WTC11 (cell line): ENCODE data around the gene FN3K. TPM values are rescaled to one million over a fixed set of nuclear protein-coding genes. Genes with fewer than 3 reads are reported as not detected.
A peak's percentile ranks its signal among the peaks of the same experiment; 100 is the strongest.

Source experiments
- ATAC-seq: fragments of 200-7000 bp; cut with Tn5 transposase; 2 replicates; pipeline ENCODE4 v1.10.0; 2021; ENCODE audit warnings: mild to moderate bottlenecking, moderate library complexity
- CTCF ChIA-PET: fragments of 300-600 bp; sonication (Branson Sonifier 250); formaldehyde crosslinking; loops from one replicate; lab custom pipeline; 2021; ENCODE audit warnings: antibody characterized with exemption; lab: Charles Lee
- POLR2A ChIA-PET: fragments of 350-600 bp; sonication (Branson Sonifier 250); formaldehyde crosslinking; loops from one replicate; lab custom pipeline; 2021; ENCODE audit warnings: antibody characterized with exemption; lab: Charles Lee
- DNase-seq: peaks from one replicate; pipeline ENCODE4 v3.0.0; 2021; ENCODE audit warnings: low spot score
- H3K27ac Mint-ChIP-seq: 2 replicates; pipeline ENCODE4 v1.8.0; 2021; ENCODE audit warnings: mixed read lengths
- H3K27me3 Mint-ChIP-seq: 2 replicates; pipeline ENCODE4 v1.8.0; 2021; ENCODE audit warnings: low read depth, mild to moderate bottlenecking, moderate library complexity, mixed read lengths
- H3K36me3 Mint-ChIP-seq: 2 replicates; pipeline ENCODE4 v1.8.0; 2021; ENCODE audit warnings: mixed read lengths
- H3K4me1 Mint-ChIP-seq: 2 replicates; pipeline ENCODE4 v1.8.0; 2022; ENCODE audit warnings: mixed read lengths
- H3K4me3 Mint-ChIP-seq: 2 replicates; pipeline ENCODE4 v1.8.0; 2021; ENCODE audit warnings: mild to moderate bottlenecking, moderate library complexity, mixed read lengths
- H3K9me3 Mint-ChIP-seq: 2 replicates; pipeline ENCODE4 v1.8.0; 2021; ENCODE audit warnings: mixed read lengths
- ATF1 ChIP-seq: sonication (generic); formaldehyde crosslinking; IDR thresholded peaks from 2 replicates; pipeline ENCODE4 v1.8.1; 2023; ENCODE audit warnings: mild to moderate bottlenecking, moderate library complexity, missing genetic modification reagents
- CREM ChIP-seq: sonication (generic); formaldehyde crosslinking; IDR thresholded peaks from 2 replicates; pipeline ENCODE4 v1.8.1; 2022; ENCODE audit warnings: mild to moderate bottlenecking, missing genetic modification reagents, moderate library complexity
- IRF2 ChIP-seq: sonication (generic); formaldehyde crosslinking; IDR thresholded peaks from 2 replicates; pipeline ENCODE4 v1.8.0; 2022; ENCODE audit warnings: low read depth, missing genetic modification reagents, borderline replicate concordance
- MYBL2 ChIP-seq: sonication (generic); formaldehyde crosslinking; IDR thresholded peaks from 2 replicates; pipeline ENCODE4 v1.8.1; 2023; ENCODE audit warnings: mild to moderate bottlenecking, moderate library complexity, missing genetic modification reagents
- NR3C1 ChIP-seq: sonication (generic); formaldehyde crosslinking; conservative IDR thresholded peaks from 2 replicates; pipeline ENCODE4 v1.8.1; 2023; ENCODE audit warnings: low read depth, mild to moderate bottlenecking, missing genetic modification reagents
- PRDM15 ChIP-seq: sonication (generic); formaldehyde crosslinking; IDR thresholded peaks from 2 replicates; pipeline ENCODE4 v1.8.0; 2022; ENCODE audit warnings: missing genetic modification reagents
- PREB ChIP-seq: sonication (generic); formaldehyde crosslinking; IDR thresholded peaks from 2 replicates; pipeline ENCODE4 v1.8.1; 2022; ENCODE audit warnings: mild to moderate bottlenecking, missing genetic modification reagents, moderate library complexity, borderline replicate concordance
- SP1 ChIP-seq: sonication (generic); formaldehyde crosslinking; conservative IDR thresholded peaks from 2 replicates; pipeline ENCODE4 v1.8.1; 2022; ENCODE audit warnings: missing genetic modification reagents
- ZMAT4 ChIP-seq: fragments of 250-450 bp; sonication (Bioruptor Pico); IDR thresholded peaks from 2 replicates; pipeline ENCODE4 v1.9.0; 2021; ENCODE audit warnings: mild to moderate bottlenecking
- ZNF281 ChIP-seq: sonication (generic); formaldehyde crosslinking; IDR thresholded peaks from 2 replicates; pipeline ENCODE4 v1.8.0; 2023; ENCODE audit warnings: mild to moderate bottlenecking, missing genetic modification reagents
- ZNF317 ChIP-seq: sonication (generic); formaldehyde crosslinking; IDR thresholded peaks from 2 replicates; pipeline ENCODE4 v1.8.1; 2023; ENCODE audit warnings: low read depth, mild to moderate bottlenecking, moderate library complexity, missing genetic modification reagents, borderline replicate concordance
- ZNF425 ChIP-seq: fragments of 250-450 bp; sonication (Bioruptor Pico); conservative IDR thresholded peaks from 2 replicates; pipeline ENCODE4 v1.9.0; 2021; ENCODE audit warnings: mild to moderate bottlenecking
- ZNF532 ChIP-seq: fragments of 250-450 bp; sonication (Bioruptor Pico); IDR thresholded peaks from 2 replicates; pipeline ENCODE4 v1.9.0; 2021; ENCODE audit warnings: mild to moderate bottlenecking, borderline replicate concordance
- ZNF671 ChIP-seq: fragments of 250-450 bp; sonication (Bioruptor Pico); IDR thresholded peaks from 2 replicates; pipeline ENCODE4 v1.8.0; 2021; ENCODE audit warnings: mild to moderate bottlenecking
- total RNA-seq: library from RNA; stranded (reverse); gene quantifications from 3 replicates; pipeline ENCODE4 v1.2.3, GENCODE V29; 2021

The FN3K gene
- total RNA-seq, 1 experiment from 2014 or later: 19.3 TPM

GRCh38 chr17:82779541-82779940 lies 44.1 kb downstream of the FN3K start (continued):
- TF ChIP-seq PREB (CRISPR knock-in tag) (no peak), PRDM15 (CRISPR knock-in tag) (no peak), CREM (CRISPR knock-in tag) (no peak), ZNF281 (no peak), ZNF671 (CRISPR knock-in tag) (no peak), ZNF532 (CRISPR knock-in tag) (no peak), NR3C1 (CRISPR knock-in tag) (no peak), IRF2 (no peak), ZMAT4 (no peak)

- Mint-ChIP-seq H3K4me1 (peaks cover 5% of the 10 kb centered on the region), H3K27ac (peak overlapping the region; percentile 88), H3K9me3 (no peaks in the 10 kb centered on the region), H3K4me3 (no peak overlapping the region), H3K36me3 (peaks cover 43% of the 10 kb centered on the region), H3K27me3 (no peaks in the 10 kb centered on the region)
- ChIA-PET POLR2A (no interaction called here), CTCF (interaction anchor here (0.6 to 2.0 kb wide), 4 partner anchors 9 to 230 kb away, joined by 3 to 7 read pairs (median 4); no protein-coding TSS in a partner anchor)
- DNase-seq (no peak), ATAC-seq (no peak)
- TF ChIP-seq ZNF317 (CRISPR knock-in tag) (no peak), CREM (CRISPR knock-in tag) (no peak), SP1 (no peak), ZNF425 (CRISPR knock-in tag) (no peak), MYBL2 (CRISPR knock-in tag) (no peak), ATF1 (CRISPR knock-in tag) (no peak)
Observed at GRCh38 chr17:82780195-82780594, 44.8 kb downstream of the FN3K start.
